ENCODE data around the gene SURF4. TPM values are rescaled to one million over a fixed set of nuclear protein-coding genes. Genes with fewer than 3 reads are reported as not detected.

Gene SURF4
- total RNA-seq, 1 experiment from 2014 or later: 171 TPM

DNA sequence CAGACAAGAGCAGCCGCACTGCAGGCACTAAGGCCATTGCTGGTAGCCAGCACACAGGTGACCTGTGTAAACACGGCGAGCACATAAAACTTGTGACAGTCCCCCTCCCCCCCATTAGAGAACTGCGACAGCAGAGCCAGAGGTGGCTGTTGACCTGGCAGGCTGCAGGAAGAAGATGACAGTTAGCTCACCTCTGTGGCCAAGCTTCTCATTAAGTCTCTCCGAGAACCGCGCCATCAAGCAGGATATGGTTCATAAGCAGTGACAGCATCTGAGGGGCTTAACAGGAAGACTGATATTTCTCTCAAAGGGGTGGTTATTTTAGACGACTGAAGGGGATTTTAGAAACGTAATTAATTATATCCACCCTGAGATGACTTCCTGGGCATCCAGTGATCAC is 5.2 kb downstream of the SURF4 start:
- Mint-ChIP-seq H3K4me3 (no peak overlapping the region), H3K36me3 (peaks cover 43% of the 10 kb centered on the region), H3K27ac (no peak overlapping the region), H3K4me1 (peaks cover 13% of the 10 kb centered on the region), H3K9me3 (no peaks in the 10 kb centered on the region), H3K27me3 (ENCODE audit: low read depth) (no peaks in the 10 kb centered on the region)
- ATAC-seq: no peak
- DNase-seq (ENCODE audit: low spot score): no peak
- CTCF ChIA-PET: interaction anchor here (0.8 kb wide), 1 partner anchor 24 kb away, joined by 3 read pairs; no protein-coding TSS in a partner anchor
- no peak for TF ChIP-seq JAZF1 (CRISPR knock-in tag; IDR thresholded peaks at IDR 0.05)
- POLR2A ChIA-PET: no interaction called here

DNA sequence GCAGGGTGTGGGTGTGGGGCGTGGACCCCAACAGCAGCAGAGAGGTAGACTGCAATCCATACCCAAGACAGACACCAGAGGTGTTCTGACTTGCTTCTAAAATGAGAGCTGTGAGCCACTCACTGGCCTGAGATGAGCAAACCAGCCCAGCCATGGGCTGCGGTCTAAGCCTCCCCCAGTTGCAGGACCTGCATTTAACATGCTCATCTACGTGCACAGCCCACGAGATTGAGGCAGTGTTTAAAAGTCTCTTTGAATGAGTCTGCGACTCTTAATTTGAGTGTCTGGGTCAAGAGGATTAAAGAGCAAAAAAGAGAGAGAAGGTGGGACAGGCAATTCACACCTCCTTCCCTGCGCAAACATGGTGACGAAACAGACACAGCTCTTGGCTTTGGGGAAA is 5.9 kb downstream of the SURF4 start:
- H3K4me1 Mint-ChIP-seq: peaks cover 10% of the 10 kb centered on the region
- POLR2A ChIA-PET: no interaction called here

More for the DNA sequence above, 5.9 kb downstream of the SURF4 start:
- ATAC-seq: no peak
- Mint-ChIP-seq H3K27me3 (ENCODE audit: low read depth) (no peaks in the 10 kb centered on the region), H3K9me3 (no peaks in the 10 kb centered on the region), H3K27ac (0 out of 2 replicates have a peak overlapping the region, but pooled peaks have one; percentile 3), H3K36me3 (peaks cover 48% of the 10 kb centered on the region), H3K4me3 (no peak overlapping the region)
- no peak for DNase-seq (ENCODE audit: low spot score)
- CTCF ChIA-PET: interaction anchor here (0.8 kb wide), 1 partner anchor 28 kb away, joined by 4 read pairs; no protein-coding TSS in a partner anchor
- TF ChIP-seq, protein P1, sequence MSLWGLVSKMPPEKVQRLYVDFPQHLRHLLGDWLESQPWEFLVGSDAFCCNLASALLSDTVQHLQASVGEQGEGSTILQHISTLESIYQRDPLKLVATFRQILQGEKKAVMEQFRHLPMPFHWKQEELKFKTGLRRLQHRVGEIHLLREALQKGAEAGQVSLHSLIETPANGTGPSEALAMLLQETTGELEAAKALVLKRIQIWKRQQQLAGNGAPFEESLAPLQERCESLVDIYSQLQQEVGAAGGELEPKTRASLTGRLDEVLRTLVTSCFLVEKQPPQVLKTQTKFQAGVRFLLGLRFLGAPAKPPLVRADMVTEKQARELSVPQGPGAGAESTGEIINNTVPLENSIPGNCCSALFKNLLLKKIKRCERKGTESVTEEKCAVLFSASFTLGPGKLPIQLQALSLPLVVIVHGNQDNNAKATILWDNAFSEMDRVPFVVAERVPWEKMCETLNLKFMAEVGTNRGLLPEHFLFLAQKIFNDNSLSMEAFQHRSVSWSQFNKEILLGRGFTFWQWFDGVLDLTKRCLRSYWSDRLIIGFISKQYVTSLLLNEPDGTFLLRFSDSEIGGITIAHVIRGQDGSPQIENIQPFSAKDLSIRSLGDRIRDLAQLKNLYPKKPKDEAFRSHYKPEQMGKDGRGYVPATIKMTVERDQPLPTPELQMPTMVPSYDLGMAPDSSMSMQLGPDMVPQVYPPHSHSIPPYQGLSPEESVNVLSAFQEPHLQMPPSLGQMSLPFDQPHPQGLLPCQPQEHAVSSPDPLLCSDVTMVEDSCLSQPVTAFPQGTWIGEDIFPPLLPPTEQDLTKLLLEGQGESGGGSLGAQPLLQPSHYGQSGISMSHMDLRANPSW (CRISPR knock-in tag; conservative IDR thresholded peaks at IDR 0.05; ENCODE audit: low read depth): no peak
- TF ChIP-seq ZNF416 (CRISPR knock-in tag; IDR thresholded peaks at IDR 0.05): no peak
- TF ChIP-seq KAT7 (CRISPR knock-in tag; IDR thresholded peaks at IDR 0.05; ENCODE audit: borderline replicate concordance): no peak
- no peak for TF ChIP-seq ESRRA (CRISPR knock-in tag; IDR thresholded peaks at IDR 0.05; ENCODE audit: borderline replicate concordance)
- TF ChIP-seq ELF4 (CRISPR knock-in tag; IDR thresholded peaks at IDR 0.05; ENCODE audit: low read depth): no peak
- TF ChIP-seq, protein P2, sequence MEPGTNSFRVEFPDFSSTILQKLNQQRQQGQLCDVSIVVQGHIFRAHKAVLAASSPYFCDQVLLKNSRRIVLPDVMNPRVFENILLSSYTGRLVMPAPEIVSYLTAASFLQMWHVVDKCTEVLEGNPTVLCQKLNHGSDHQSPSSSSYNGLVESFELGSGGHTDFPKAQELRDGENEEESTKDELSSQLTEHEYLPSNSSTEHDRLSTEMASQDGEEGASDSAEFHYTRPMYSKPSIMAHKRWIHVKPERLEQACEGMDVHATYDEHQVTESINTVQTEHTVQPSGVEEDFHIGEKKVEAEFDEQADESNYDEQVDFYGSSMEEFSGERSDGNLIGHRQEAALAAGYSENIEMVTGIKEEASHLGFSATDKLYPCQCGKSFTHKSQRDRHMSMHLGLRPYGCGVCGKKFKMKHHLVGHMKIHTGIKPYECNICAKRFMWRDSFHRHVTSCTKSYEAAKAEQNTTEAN (CRISPR knock-in tag; IDR thresholded peaks at IDR 0.05): no peak
- TF ChIP-seq IRF2 (CRISPR knock-in tag; IDR thresholded peaks at IDR 0.05; ENCODE audit: borderline replicate concordance, low read depth): no peak
- TF ChIP-seq SP1 (CRISPR knock-in tag; conservative IDR thresholded peaks at IDR 0.05): no peak
- TF ChIP-seq GRHL2 (CRISPR knock-in tag; IDR thresholded peaks at IDR 0.05; ENCODE audit: insufficient replicate concordance, severe bottlenecking): no peak
- TF ChIP-seq, protein P3, sequence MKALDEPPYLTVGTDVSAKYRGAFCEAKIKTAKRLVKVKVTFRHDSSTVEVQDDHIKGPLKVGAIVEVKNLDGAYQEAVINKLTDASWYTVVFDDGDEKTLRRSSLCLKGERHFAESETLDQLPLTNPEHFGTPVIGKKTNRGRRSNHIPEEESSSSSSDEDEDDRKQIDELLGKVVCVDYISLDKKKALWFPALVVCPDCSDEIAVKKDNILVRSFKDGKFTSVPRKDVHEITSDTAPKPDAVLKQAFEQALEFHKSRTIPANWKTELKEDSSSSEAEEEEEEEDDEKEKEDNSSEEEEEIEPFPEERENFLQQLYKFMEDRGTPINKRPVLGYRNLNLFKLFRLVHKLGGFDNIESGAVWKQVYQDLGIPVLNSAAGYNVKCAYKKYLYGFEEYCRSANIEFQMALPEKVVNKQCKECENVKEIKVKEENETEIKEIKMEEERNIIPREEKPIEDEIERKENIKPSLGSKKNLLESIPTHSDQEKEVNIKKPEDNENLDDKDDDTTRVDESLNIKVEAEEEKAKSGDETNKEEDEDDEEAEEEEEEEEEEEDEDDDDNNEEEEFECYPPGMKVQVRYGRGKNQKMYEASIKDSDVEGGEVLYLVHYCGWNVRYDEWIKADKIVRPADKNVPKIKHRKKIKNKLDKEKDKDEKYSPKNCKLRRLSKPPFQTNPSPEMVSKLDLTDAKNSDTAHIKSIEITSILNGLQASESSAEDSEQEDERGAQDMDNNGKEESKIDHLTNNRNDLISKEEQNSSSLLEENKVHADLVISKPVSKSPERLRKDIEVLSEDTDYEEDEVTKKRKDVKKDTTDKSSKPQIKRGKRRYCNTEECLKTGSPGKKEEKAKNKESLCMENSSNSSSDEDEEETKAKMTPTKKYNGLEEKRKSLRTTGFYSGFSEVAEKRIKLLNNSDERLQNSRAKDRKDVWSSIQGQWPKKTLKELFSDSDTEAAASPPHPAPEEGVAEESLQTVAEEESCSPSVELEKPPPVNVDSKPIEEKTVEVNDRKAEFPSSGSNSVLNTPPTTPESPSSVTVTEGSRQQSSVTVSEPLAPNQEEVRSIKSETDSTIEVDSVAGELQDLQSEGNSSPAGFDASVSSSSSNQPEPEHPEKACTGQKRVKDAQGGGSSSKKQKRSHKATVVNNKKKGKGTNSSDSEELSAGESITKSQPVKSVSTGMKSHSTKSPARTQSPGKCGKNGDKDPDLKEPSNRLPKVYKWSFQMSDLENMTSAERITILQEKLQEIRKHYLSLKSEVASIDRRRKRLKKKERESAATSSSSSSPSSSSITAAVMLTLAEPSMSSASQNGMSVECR (CRISPR knock-in tag; IDR thresholded peaks at IDR 0.05; ENCODE audit: borderline replicate concordance): no peak
- TF ChIP-seq NFATC4 (CRISPR knock-in tag; IDR thresholded peaks at IDR 0.05): no peak
- TF ChIP-seq TEAD4 (CRISPR knock-in tag; IDR thresholded peaks at IDR 0.05): no peak
- TF ChIP-seq ATF1 (CRISPR knock-in tag; IDR thresholded peaks at IDR 0.05): no peak
- TF ChIP-seq, protein P4, sequence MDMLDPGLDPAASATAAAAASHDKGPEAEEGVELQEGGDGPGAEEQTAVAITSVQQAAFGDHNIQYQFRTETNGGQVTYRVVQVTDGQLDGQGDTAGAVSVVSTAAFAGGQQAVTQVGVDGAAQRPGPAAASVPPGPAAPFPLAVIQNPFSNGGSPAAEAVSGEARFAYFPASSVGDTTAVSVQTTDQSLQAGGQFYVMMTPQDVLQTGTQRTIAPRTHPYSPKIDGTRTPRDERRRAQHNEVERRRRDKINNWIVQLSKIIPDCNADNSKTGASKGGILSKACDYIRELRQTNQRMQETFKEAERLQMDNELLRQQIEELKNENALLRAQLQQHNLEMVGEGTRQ (CRISPR knock-in tag; IDR thresholded peaks at IDR 0.05): no peak
- no peak for TF ChIP-seq TEAD1 (CRISPR knock-in tag; IDR thresholded peaks at IDR 0.05)
- TF ChIP-seq, protein P5, sequence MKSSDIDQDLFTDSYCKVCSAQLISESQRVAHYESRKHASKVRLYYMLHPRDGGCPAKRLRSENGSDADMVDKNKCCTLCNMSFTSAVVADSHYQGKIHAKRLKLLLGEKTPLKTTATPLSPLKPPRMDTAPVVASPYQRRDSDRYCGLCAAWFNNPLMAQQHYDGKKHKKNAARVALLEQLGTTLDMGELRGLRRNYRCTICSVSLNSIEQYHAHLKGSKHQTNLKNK (CRISPR knock-in tag; IDR thresholded peaks at IDR 0.05): no peak
- TF ChIP-seq CREB1 (CRISPR knock-in tag; IDR thresholded peaks at IDR 0.05): no peak
